Measurements from ENCODE around the gene ITGA11. TPM values are rescaled to one million over a fixed set of nuclear protein-coding genes. Genes with fewer than 3 reads are reported as not detected.

The ITGA11 gene
- total RNA-seq, 5 donors from 2014 or later (not counting 1 experiment from before 2014, with no cell fraction given), result 0.07 to 0.95 (median 0.18) TPM; not detected in 2

DNA sequence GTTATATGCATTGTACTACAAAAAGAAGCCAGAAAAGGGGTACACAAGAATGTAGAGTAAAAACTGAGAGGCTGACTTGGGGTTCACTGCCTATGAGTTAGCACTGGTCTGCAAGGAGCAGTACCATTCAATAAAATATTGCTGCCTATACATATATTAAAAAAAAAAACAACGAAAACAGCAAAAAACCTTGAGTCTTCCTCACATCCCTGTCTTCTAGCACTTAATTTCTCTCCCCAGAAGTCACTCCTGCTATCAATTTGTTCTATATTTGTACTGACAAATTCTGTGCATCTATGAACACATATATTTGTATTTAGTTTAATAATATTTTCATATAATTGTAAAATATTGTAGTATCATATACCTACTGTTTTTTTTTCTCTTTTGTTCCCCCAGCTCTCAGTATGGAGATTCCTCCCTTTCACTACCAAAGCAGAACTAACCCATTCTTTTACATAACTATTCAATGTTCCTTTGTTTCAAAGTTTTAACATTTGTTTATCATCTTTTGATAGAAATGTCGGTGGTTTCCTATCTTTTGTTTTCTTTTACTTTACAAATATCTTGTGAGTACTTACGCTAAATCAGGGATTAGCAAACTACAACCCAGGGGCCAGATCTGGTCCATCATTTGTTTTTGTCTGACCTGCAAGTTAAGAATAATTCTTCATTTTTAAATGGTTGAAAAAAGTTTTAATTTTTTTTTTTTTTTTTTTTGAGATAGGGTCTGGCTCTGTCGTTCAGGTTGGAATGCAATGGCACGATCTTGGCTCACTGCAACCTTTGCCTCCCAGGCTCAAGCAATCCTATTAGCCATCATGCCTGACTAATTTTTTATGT, 169.2 kb downstream of the ITGA11 start:
- no peak overlapping the region for H3K27ac ChIP-seq (ENCODE audit: low read length)
- H3K4me1 ChIP-seq (ENCODE audit: control insufficient read depth in 1 of 2, extremely low read depth in 1 of 2, insufficient read depth in 2 of 2, low read length in 2 of 2), result peaks cover 4 to 7% of the 10 kb centered on the region in 2 experiments
- Mint-ChIP-seq H3K4me1 (peaks cover 6 to 12% (median 9%) of the 10 kb centered on the region in 3 donors), H3K36me3 (no peaks in the 10 kb centered on the region), H3K4me3 (no peak overlapping the region), H3K27ac (no peak overlapping the region), H3K9me3 (no peaks in the 10 kb centered on the region), H3K27me3 (peaks cover 14 to 16% of the 10 kb centered on the region in 2 donors)
- POLR2A ChIA-PET, result no interaction called here
- no peaks in the 10 kb centered on the region for H3K36me3 ChIP-seq (ENCODE audit: control insufficient read depth in 2 of 2, extremely low read depth in 1 of 2, insufficient read depth in 1 of 2, low read length in 1 of 2)
- H3K27me3 ChIP-seq (replicated peaks in 1 of 2; ENCODE audit: control insufficient read depth in 2 of 2, extremely low read depth in 1 of 2, insufficient read depth in 2 of 2, low read length in 1 of 2), result peaks cover 2 to 7% of the 10 kb centered on the region in 2 experiments
- CTCF ChIA-PET, result interaction anchor here in 1 of 2 donors (1.0 kb wide), 1 partner anchor 18 kb away, joined by 3 read pairs; no protein-coding TSS in a partner anchor
- DNase-seq, result no peak
- WGBS (ENCODE audit: insufficient coverage), result no CpG with 5 or more reads among the region's 5 CpGs
- H3K9me3 ChIP-seq, result no peaks in the 10 kb centered on the region
- ATAC-seq (replicated peaks in 1 of 4), result no peak
- H3K4me3 ChIP-seq (ENCODE audit: control insufficient read depth in 1 of 2, extremely low read depth in 1 of 2, low read length in 1 of 2), result no peak overlapping the region

DNA sequence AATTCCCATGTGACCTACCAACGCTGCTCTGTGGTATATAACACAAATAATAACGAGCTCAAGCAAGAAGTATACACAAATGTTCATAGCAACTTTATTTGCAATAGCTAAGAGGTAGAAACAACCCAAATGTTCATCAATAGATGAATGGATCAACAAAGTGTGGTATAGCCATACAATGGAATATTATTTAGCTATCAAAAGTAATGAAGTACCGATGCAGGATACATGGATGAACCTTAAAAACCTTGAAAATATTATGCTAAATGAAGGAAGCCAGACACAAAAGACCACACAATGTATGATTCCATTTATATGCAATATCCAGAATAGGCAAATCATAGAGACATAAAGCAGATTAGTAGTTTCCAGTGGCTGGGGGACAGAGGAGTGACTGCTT, 170.0 kb downstream of the ITGA11 start:
- H3K27me3 ChIP-seq (replicated peaks in 1 of 2; ENCODE audit: control insufficient read depth in 2 of 2, extremely low read depth in 1 of 2, insufficient read depth in 2 of 2, low read length in 1 of 2), result peaks cover 0 to 5% of the 10 kb centered on the region in 2 experiments
- ChIA-PET CTCF (interaction anchor here in 1 of 2 donors (0.7 to 1.0 kb wide), 2 partner anchors 19 to 818 kb away, joined by 3 read pairs; no protein-coding TSS in a partner anchor), POLR2A (no interaction called here)
- Mint-ChIP-seq H3K9me3 (no peaks in the 10 kb centered on the region), H3K4me1 (peaks cover 6 to 12% (median 12%) of the 10 kb centered on the region in 3 donors), H3K4me3 (no peak overlapping the region), H3K36me3 (no peaks in the 10 kb centered on the region), H3K27me3 (peaks cover 14 to 16% of the 10 kb centered on the region in 2 donors), H3K27ac (no peak overlapping the region)
- DNase-seq (no peak), ATAC-seq (replicated peaks in 1 of 4) (no peak)
- H3K36me3 ChIP-seq (ENCODE audit: control insufficient read depth in 2 of 2, extremely low read depth in 1 of 2, insufficient read depth in 1 of 2, low read length in 1 of 2), result no peaks in the 10 kb centered on the region
- no peak overlapping the region for H3K4me3 ChIP-seq (ENCODE audit: control insufficient read depth in 1 of 2, extremely low read depth in 1 of 2, low read length in 1 of 2)
- H3K9me3 ChIP-seq, result no peaks in the 10 kb centered on the region
- WGBS (ENCODE audit: insufficient coverage), result no CpG with 5 or more reads among the region's 3 CpGs
- no peak overlapping the region for H3K27ac ChIP-seq (ENCODE audit: low read length)
- peaks cover 4 to 12% of the 10 kb centered on the region in 2 experiments for H3K4me1 ChIP-seq (ENCODE audit: control insufficient read depth in 1 of 2, extremely low read depth in 1 of 2, insufficient read depth in 2 of 2, low read length in 2 of 2)

DNA sequence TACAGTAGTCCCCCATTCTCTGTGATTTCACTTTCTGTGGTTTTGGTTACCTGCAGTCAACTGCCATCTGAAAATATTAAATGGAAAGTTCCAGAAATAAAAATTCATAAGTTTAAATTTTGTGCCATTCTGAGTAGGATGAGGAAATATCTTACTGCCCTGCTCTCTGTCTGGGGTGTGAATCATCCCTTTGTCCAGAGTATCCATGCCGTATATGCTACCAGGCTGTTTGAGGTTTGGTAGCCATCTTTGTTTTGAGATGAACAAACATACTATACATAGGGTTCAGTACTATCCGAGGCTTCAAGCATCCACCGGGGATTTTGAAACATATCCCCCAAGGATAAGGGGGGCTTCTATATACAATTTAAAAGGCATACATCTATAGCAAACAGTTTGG, 170.7 kb downstream of the ITGA11 start:
- Mint-ChIP-seq H3K36me3 (no peaks in the 10 kb centered on the region), H3K9me3 (no peaks in the 10 kb centered on the region), H3K27me3 (peaks cover 14 to 16% of the 10 kb centered on the region in 2 donors), H3K4me3 (no peak overlapping the region), H3K27ac (no peak overlapping the region), H3K4me1 (peaks cover 9 to 14% (median 12%) of the 10 kb centered on the region in 3 donors)
- WGBS (ENCODE audit: insufficient coverage), result no CpG with 5 or more reads among the region's 3 CpGs
- Histone ChIP-seq H3K4me3 (ENCODE audit: control insufficient read depth in 1 of 2, extremely low read depth in 1 of 2, low read length in 1 of 2) (no peak overlapping the region), H3K4me1 (ENCODE audit: control insufficient read depth in 1 of 2, extremely low read depth in 1 of 2, insufficient read depth in 2 of 2, low read length in 2 of 2) (peaks cover 4 to 20% of the 10 kb centered on the region in 2 experiments), H3K36me3 (ENCODE audit: control insufficient read depth in 2 of 2, extremely low read depth in 1 of 2, insufficient read depth in 1 of 2, low read length in 1 of 2) (no peaks in the 10 kb centered on the region), H3K9me3 (no peaks in the 10 kb centered on the region), H3K27me3 (replicated peaks in 1 of 2; ENCODE audit: control insufficient read depth in 2 of 2, extremely low read depth in 1 of 2, insufficient read depth in 2 of 2, low read length in 1 of 2) (peaks cover 0 to 12% of the 10 kb centered on the region in 2 experiments), H3K27ac (ENCODE audit: low read length) (no peak overlapping the region)
- no peak for ATAC-seq (replicated peaks in 1 of 4)
- no peak for DNase-seq
- ChIA-PET POLR2A (no interaction called here), CTCF (no interaction called here)

- Histone ChIP-seq H3K9me3 (no peaks in the 10 kb centered on the region), H3K27ac (ENCODE audit: low read length) (no peak overlapping the region), H3K27me3 (replicated peaks in 1 of 2; ENCODE audit: control insufficient read depth in 2 of 2, extremely low read depth in 1 of 2, insufficient read depth in 2 of 2, low read length in 1 of 2) (peaks cover 0 to 17% of the 10 kb centered on the region in 2 experiments), H3K4me3 (ENCODE audit: control insufficient read depth in 1 of 2, extremely low read depth in 1 of 2, low read length in 1 of 2) (no peak overlapping the region), H3K36me3 (ENCODE audit: control insufficient read depth in 2 of 2, extremely low read depth in 1 of 2, insufficient read depth in 1 of 2, low read length in 1 of 2) (no peaks in the 10 kb centered on the region), H3K4me1 (ENCODE audit: control insufficient read depth in 1 of 2, extremely low read depth in 1 of 2, insufficient read depth in 2 of 2, low read length in 2 of 2) (peaks cover 4 to 21% of the 10 kb centered on the region in 2 experiments)
- Mint-ChIP-seq H3K9me3 (no peaks in the 10 kb centered on the region), H3K27ac (no peak overlapping the region), H3K36me3 (no peaks in the 10 kb centered on the region), H3K27me3 (peaks cover 9 to 11% of the 10 kb centered on the region in 2 donors), H3K4me3 (no peak overlapping the region), H3K4me1 (peaks cover 12 to 15% (median 14%) of the 10 kb centered on the region in 3 donors)
- CTCF ChIA-PET, result interaction anchor here in 1 of 2 donors (0.7 kb wide), 1 partner anchor 10 kb away, joined by 3 read pairs; no protein-coding TSS in a partner anchor
- WGBS (ENCODE audit: insufficient coverage), result 70% methylated on average over 2 of the region's 2 CpGs
- POLR2A ChIA-PET, result interaction anchor here in 1 of 2 donors (1.0 kb wide), 1 partner anchor 17 kb away, joined by 3 read pairs; no protein-coding TSS in a partner anchor
- no peak for ATAC-seq (replicated peaks in 1 of 4)
- DNase-seq, result no peak
Measured at GRCh38 chr15:68259883-68260282, 172.1 kb downstream of the ITGA11 start.

GRCh38 chr15:68258692-68259091, 173.3 kb downstream of the ITGA11 start:
- no peaks in the 10 kb centered on the region for H3K36me3 Mint-ChIP-seq
- H3K27me3 Mint-ChIP-seq, result peaks cover 0 to 4% of the 10 kb centered on the region in 2 donors
- peaks cover 12 to 15% (median 14%) of the 10 kb centered on the region in 3 donors for H3K4me1 Mint-ChIP-seq
- no peaks in the 10 kb centered on the region for H3K9me3 Mint-ChIP-seq
- H3K4me3 Mint-ChIP-seq, result no peak overlapping the region
- POLR2A ChIA-PET, result interaction anchor here in 1 of 2 donors (1.0 kb wide), 1 partner anchor 18 kb away, joined by 3 read pairs; no protein-coding TSS in a partner anchor
- H3K4me3 ChIP-seq (ENCODE audit: control insufficient read depth in 1 of 2, extremely low read depth in 1 of 2, low read length in 1 of 2), result no peak overlapping the region
- CTCF ChIA-PET, result interaction anchor here in 1 of 2 donors (1.0 kb wide), 1 partner anchor 48 kb away, joined by 3 read pairs; no protein-coding TSS in a partner anchor
- peak overlapping the region; percentile 32 to 79 for H3K27ac Mint-ChIP-seq
- peaks cover 4 to 21% of the 10 kb centered on the region in 2 experiments for H3K4me1 ChIP-seq (ENCODE audit: control insufficient read depth in 1 of 2, extremely low read depth in 1 of 2, insufficient read depth in 2 of 2, low read length in 2 of 2)
- peaks cover 0 to 21% of the 10 kb centered on the region in 2 experiments for H3K27me3 ChIP-seq (replicated peaks in 1 of 2; ENCODE audit: control insufficient read depth in 2 of 2, extremely low read depth in 1 of 2, insufficient read depth in 2 of 2, low read length in 1 of 2)
- peak; percentile 38 to 89 (median 71) for ATAC-seq (replicated peaks in 1 of 4)
- DNase-seq, result peak in 16 of 35 experiments; percentile 6 to 46 (median 18)
- no peak overlapping the region for H3K27ac ChIP-seq (ENCODE audit: low read length)
- no peaks in the 10 kb centered on the region for H3K9me3 ChIP-seq
- H3K36me3 ChIP-seq (ENCODE audit: control insufficient read depth in 2 of 2, extremely low read depth in 1 of 2, insufficient read depth in 1 of 2, low read length in 1 of 2), result no peaks in the 10 kb centered on the region
- no CpG with 5 or more reads among the region's 4 CpGs for WGBS (ENCODE audit: insufficient coverage)

GRCh38 chr15:68256675-68257450, 175.1 kb downstream of the ITGA11 start:
- Mint-ChIP-seq H3K9me3 (no peaks in the 10 kb centered on the region), H3K4me1 (peaks cover 12 to 21% (median 14%) of the 10 kb centered on the region in 3 donors), H3K36me3 (no peaks in the 10 kb centered on the region), H3K27ac (peak overlapping the region in 1 of 2 donors; percentile 78), H3K27me3 (peaks cover 0 to under 1% of the 10 kb centered on the region in 2 donors), H3K4me3 (peak overlapping the region; percentile 72 to 77 (median 73))
- ATAC-seq (replicated peaks in 1 of 4) (peak; percentile 67 to 83 (median 72)), DNase-seq (peak; percentile 14 to 84 (median 48))
- ChIA-PET POLR2A (no interaction called here), CTCF (no interaction called here)
- no peaks in the 10 kb centered on the region for H3K9me3 ChIP-seq
- H3K36me3 ChIP-seq (ENCODE audit: control insufficient read depth in 2 of 2, extremely low read depth in 1 of 2, insufficient read depth in 1 of 2, low read length in 1 of 2), result no peaks in the 10 kb centered on the region
- peak overlapping the region; percentile 18 for H3K27ac ChIP-seq (ENCODE audit: low read length)
- WGBS (ENCODE audit: insufficient coverage), result 28% methylated on average over 45 of the region's 57 CpGs
- peaks cover 0 to 21% of the 10 kb centered on the region in 2 experiments for H3K27me3 ChIP-seq (replicated peaks in 1 of 2; ENCODE audit: control insufficient read depth in 2 of 2, extremely low read depth in 1 of 2, insufficient read depth in 2 of 2, low read length in 1 of 2)
- peaks cover 4 to 21% of the 10 kb centered on the region in 2 experiments for H3K4me1 ChIP-seq (ENCODE audit: control insufficient read depth in 1 of 2, extremely low read depth in 1 of 2, insufficient read depth in 2 of 2, low read length in 2 of 2)
- H3K4me3 ChIP-seq (ENCODE audit: control insufficient read depth in 1 of 2, extremely low read depth in 1 of 2, low read length in 1 of 2), result peak overlapping the region; percentile 49 to 64
